NCI-H1436 (cell line): ENCODE measurements around the gene HMGB3.
A peak's percentile ranks its signal among the peaks of the same experiment; 100 is the strongest.
"Not testable (repeated sequence)": the region's sequence is repeated elsewhere in the genome, so short reads cannot be mapped to it uniquely, and the experiment has no call there.

Experiments
- DNase-seq: peaks from one replicate; lab custom pipeline; 2025; lab: John Stamatoyannopoulos, UW

Gene HMGB3

GRCh38 chrX:150982788-150983520, at the start of gene HMGB3:
TSS of gene HMGB3 (plus strand) at chrX:150983335. CDS start at chrX:150985600, 2,265 bp downstream.
- DNase-seq, result peak; percentile 96

GRCh38 chrX:150933945-150934350, 49.2 kb upstream of the HMGB3 start:
- DNase-seq, result no peak

- DNase-seq, result no peak
Observed at GRCh38 chrX:150934453-150934852, 48.7 kb upstream of the HMGB3 start.

- no peak for DNase-seq
Observed at GRCh38 chrX:150935467-150935866, 47.7 kb upstream of the HMGB3 start.

GRCh38 chrX:150936556-150936955, 46.6 kb upstream of the HMGB3 start:
- no peak for DNase-seq

GRCh38 chrX:150940844-150941495, 42.2 kb upstream of the HMGB3 start:
- DNase-seq, result no peak

- no peak for DNase-seq
Observed at GRCh38 chrX:150941580-150941979, 41.6 kb upstream of the HMGB3 start.

GRCh38 chrX:150942942-150943594, 40.1 kb upstream of the HMGB3 start:
- DNase-seq, result peak; percentile 47

GRCh38 chrX:150944233-150944632, 38.9 kb upstream of the HMGB3 start:
- DNase-seq, result no peak

- DNase-seq, result no peak
Observed at GRCh38 chrX:150954951-150955350, 28.2 kb upstream of the HMGB3 start.

GRCh38 chrX:150955590-150955989, 27.5 kb upstream of the HMGB3 start:
- no peak for DNase-seq

- DNase-seq, result no peak
Observed at GRCh38 chrX:150958177-150958576, 25.0 kb upstream of the HMGB3 start.

- DNase-seq, result no peak
Observed at GRCh38 chrX:150959557-150959956, 23.6 kb upstream of the HMGB3 start.

- DNase-seq, result no peak
Observed at GRCh38 chrX:150961631-150962030, 21.5 kb upstream of the HMGB3 start.

GRCh38 chrX:150964416-150964815, 18.7 kb upstream of the HMGB3 start:
- DNase-seq, result not testable (repeated sequence)

- no peak for DNase-seq
Observed at GRCh38 chrX:150966235-150966634, 16.9 kb upstream of the HMGB3 start.

GRCh38 chrX:150966742-150967141, 16.4 kb upstream of the HMGB3 start:
- DNase-seq, result no peak

GRCh38 chrX:150967786-150968185, 15.3 kb upstream of the HMGB3 start:
- no peak for DNase-seq

GRCh38 chrX:150968862-150969720, 14.0 kb upstream of the HMGB3 start:
- no peak for DNase-seq

- no peak for DNase-seq
Observed at GRCh38 chrX:150972450-150972849, 10.7 kb upstream of the HMGB3 start.

- no peak for DNase-seq
Observed at GRCh38 chrX:150975655-150976390, 7.3 kb upstream of the HMGB3 start.
